HFFc6 (cell line): ENCODE results near the gene DIDO1. TPM values are rescaled to one million over a fixed set of nuclear protein-coding genes. Genes with fewer than 3 reads are reported as not detected.

Experiments used
- DNase-seq: peaks from one replicate; pipeline ENCODE4 v3.0.0-alpha.2; 2018
- H3K27ac Mint-ChIP-seq: 2 replicates; pipeline ENCODE4 v1.8.0; 2020; ENCODE audit warnings: mild to moderate bottlenecking, mixed read lengths
- H3K27me3 Mint-ChIP-seq: 2 replicates; pipeline ENCODE4 v1.8.0; 2021; ENCODE audit warnings: mild to moderate bottlenecking, moderate library complexity, mixed read lengths; ENCODE audit not compliant: insufficient read depth
- H3K36me3 Mint-ChIP-seq: 2 replicates; pipeline ENCODE4 v1.8.0; 2021; ENCODE audit warnings: low read depth, mixed read lengths
- H3K4me1 Mint-ChIP-seq: 2 replicates; pipeline ENCODE4 v1.8.0; 2020; ENCODE audit warnings: low read depth, mixed read lengths
- H3K4me3 Mint-ChIP-seq: 2 replicates; pipeline ENCODE4 v1.8.0; 2020; ENCODE audit warnings: mild to moderate bottlenecking, moderate library complexity, mixed read lengths
- H3K9me3 Mint-ChIP-seq: 2 replicates; pipeline ENCODE4 v1.8.0; 2020; ENCODE audit warnings: mild to moderate bottlenecking, mixed read lengths
- total RNA-seq, 6 experiments: library from RNA; stranded (reverse); fragmentation: NEBNext Ultra II Directional; extraction: Animal tissue kit (Norgen Biotek cat#: 25700); gene quantifications; 2 replicates in 1 of 6; 3 replicates in 5 of 6; pipeline ENCODE4 v1.2.3, GENCODE V29; 2021
- TF ChIP-seq, protein P1 (sequence below): fragments of 200-600 bp; sonication (generic); IDR thresholded peaks from 2 replicates; pipeline ENCODE4 v1.5.0; 2021; ENCODE audit warnings: antibody characterized with exemption, mild to moderate bottlenecking

Gene DIDO1
- total RNA-seq, 6 experiments from 2014 or later: 31.9 to 36.1 (median 34.8) TPM

DNA sequence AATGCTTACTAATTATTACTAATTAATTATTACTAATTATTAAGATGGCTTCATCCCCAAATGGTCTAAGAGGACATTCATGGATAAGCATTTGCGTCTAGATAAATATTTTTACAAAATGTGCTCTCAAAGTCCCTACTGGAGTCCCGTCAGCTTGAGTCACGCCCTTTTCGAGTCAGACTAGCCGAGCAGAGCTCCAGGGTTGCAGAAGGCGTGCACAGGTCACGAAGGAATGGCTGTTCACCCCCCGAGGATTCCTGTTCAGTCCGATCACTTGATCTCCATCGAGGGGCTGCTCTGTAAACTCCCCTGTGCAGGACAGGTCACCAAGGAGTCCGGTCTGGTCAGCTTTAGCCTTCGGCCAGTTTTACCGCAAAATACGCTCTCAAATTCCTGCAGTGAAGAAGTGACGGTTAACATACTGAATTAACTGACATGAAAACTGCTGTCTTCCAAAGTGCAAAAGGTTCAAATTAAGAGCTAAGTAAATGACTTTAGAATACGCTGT, 84.5 kb downstream of the DIDO1 start:
- Mint-ChIP-seq H3K27ac (no peak overlapping the region), H3K36me3 (peaks cover 25% of the 10 kb centered on the region), H3K4me3 (no peak overlapping the region), H3K27me3 (peaks cover 3% of the 10 kb centered on the region; the same call in 1 of the 2 replicates), H3K9me3 (no peaks in the 10 kb centered on the region), H3K4me1 (peaks cover 7% of the 10 kb centered on the region)
- TF ChIP-seq, protein P1, sequence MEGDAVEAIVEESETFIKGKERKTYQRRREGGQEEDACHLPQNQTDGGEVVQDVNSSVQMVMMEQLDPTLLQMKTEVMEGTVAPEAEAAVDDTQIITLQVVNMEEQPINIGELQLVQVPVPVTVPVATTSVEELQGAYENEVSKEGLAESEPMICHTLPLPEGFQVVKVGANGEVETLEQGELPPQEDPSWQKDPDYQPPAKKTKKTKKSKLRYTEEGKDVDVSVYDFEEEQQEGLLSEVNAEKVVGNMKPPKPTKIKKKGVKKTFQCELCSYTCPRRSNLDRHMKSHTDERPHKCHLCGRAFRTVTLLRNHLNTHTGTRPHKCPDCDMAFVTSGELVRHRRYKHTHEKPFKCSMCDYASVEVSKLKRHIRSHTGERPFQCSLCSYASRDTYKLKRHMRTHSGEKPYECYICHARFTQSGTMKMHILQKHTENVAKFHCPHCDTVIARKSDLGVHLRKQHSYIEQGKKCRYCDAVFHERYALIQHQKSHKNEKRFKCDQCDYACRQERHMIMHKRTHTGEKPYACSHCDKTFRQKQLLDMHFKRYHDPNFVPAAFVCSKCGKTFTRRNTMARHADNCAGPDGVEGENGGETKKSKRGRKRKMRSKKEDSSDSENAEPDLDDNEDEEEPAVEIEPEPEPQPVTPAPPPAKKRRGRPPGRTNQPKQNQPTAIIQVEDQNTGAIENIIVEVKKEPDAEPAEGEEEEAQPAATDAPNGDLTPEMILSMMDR: no peak
- no peak for DNase-seq

DNA sequence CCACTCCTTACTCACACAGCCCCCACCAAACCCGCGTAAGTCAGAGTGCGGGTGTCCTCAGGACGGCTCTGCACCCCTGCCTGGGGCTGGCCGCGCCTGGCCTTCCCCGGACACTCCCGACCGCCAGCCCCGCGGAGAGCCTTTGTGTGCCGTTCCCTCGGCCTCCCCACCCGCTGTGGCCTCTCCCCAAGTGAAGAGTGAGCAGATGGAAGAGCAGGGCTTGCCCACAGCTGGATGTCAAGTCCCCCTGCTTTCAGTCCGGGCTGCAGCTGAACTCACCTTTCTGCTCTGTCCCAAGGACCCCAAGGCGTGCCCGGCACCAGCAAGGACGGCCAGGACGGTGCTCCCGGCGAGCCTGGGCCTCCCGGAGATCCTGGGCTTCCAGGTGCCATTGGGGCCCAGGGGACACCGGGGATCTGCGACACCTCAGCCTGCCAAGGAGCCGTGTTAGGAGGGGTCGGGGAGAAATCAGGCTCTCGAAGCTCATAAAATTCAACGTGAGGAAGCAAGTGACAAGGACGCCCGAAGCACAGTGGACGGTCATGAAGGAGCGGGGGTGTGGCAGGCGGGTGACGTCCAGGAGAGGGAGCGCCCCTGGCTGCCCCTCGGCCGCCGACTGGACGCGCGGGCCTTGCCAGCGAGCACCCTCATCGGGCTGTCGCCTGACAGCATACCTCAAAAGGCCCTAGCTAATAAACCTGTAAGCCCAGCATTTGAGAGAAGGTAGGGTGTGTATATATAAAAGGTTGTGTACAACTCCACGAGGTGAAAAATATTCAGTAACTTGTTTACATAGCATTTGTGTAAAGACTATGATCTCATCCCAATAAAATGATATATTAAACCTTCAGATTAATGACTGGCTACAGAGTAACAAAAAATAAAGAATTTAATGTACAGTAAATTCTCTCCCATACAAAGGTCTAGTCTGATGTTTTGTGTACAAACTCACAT, 85.8 kb downstream of the DIDO1 start:
- H3K27me3 Mint-ChIP-seq: peaks cover 3% of the 10 kb centered on the region; the same call in 1 of the 2 replicates
- H3K4me1 Mint-ChIP-seq: peaks cover 7% of the 10 kb centered on the region
- no peak overlapping the region for H3K27ac Mint-ChIP-seq
- no peaks in the 10 kb centered on the region for H3K9me3 Mint-ChIP-seq
- H3K36me3 Mint-ChIP-seq: peaks cover 16% of the 10 kb centered on the region
- no peak for DNase-seq
- H3K4me3 Mint-ChIP-seq: no peak overlapping the region
- TF ChIP-seq, protein P1: no peak

DNA sequence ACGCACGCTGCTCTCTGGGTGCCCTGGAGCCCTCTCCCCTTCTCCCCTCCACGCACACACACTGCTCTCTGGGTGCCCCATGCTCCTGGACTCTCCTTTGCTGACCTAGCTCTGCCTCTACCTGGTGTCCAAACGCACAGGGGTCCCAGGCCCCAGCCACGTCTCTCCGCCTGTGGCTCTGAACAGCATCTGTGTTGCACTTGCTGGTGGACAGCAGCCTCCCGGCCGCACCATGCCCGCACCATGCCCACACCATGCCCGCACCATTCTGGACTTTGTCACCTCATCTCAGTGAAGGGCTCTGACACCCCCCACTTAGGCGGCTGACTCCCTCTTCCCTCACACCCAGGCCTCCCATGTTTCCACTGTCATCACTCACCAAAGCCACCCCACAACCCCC, 86.5 kb downstream of the DIDO1 start:
- DNase-seq: no peak
- Mint-ChIP-seq H3K4me1 (peaks cover 7% of the 10 kb centered on the region), H3K9me3 (no peaks in the 10 kb centered on the region), H3K36me3 (peaks cover 13% of the 10 kb centered on the region), H3K27me3 (peaks cover 5% of the 10 kb centered on the region; the same call in 1 of the 2 replicates), H3K4me3 (no peak overlapping the region), H3K27ac (no peak overlapping the region)
- TF ChIP-seq, protein P1: no peak

DNA sequence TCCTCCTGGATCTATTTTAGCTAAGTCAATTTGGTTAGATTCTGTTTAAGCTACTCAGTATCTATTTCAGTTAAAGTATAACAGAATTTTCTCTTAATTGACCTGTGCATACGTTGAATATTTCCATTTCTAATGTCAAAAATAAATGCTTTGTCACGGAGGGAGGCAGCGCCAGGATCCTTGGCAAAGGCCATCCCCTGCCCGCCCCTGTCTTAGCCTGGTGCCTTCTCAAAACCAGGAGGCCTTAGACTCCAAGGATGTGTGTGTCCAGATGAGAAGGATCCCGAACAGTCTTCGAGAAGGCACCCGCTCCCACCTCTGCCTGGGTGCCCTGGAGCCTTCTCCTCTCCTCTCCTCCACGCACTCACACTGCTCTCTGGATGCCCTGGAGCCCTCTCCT, 87.0 kb downstream of the DIDO1 start:
- Mint-ChIP-seq H3K9me3 (no peaks in the 10 kb centered on the region), H3K27me3 (peaks cover 7% of the 10 kb centered on the region; the same call in 1 of the 2 replicates), H3K27ac (no peak overlapping the region), H3K4me3 (no peak overlapping the region), H3K36me3 (peaks cover 12% of the 10 kb centered on the region), H3K4me1 (peaks cover 7% of the 10 kb centered on the region)
- no peak for DNase-seq
- TF ChIP-seq, protein P1: no peak

DNA sequence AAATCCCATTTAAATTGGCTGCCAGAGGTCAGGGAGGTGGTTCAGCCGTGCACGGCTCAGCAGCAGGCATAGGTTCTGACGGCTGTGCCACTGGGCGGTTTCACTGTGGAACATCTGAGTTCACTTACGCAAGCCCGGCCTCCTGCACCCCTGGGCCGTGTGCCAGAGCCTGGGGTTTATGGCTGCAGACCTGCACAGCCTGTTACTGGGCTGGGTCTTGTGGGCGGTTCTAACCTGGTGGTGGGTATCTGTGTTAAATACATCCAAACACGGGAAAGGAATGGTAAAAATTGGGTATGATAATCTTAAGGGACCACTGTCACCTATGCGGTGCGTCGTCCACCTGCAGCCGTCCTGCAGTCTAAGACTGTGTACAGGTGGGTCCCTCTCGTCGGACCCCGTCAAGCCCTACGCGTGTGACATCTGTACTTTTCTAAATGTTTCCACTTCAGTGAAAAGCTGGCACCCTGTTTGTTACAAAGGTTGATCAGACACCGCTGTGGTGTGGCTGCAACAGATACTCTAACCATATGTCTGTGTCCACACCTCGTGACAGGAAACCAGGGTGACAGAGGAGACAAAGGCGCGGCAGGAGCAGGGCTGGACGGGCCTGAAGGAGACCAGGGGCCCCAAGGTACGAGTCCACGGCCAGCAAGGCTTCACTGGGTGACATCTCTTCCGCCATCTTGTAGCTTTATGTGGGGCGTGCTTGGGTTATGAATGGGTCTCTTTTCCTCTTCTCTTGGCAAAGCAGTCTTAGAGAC, 88.0 kb downstream of the DIDO1 start:
- H3K36me3 Mint-ChIP-seq: peaks cover 5% of the 10 kb centered on the region; the same call in 1 of the 2 replicates
- no peak overlapping the region; the same call in 1 of the 2 replicates for H3K27ac Mint-ChIP-seq

More for the DNA sequence above, 88.0 kb downstream of the DIDO1 start:
- no peaks in the 10 kb centered on the region; the same call in 1 of the 2 replicates for H3K4me1 Mint-ChIP-seq
- TF ChIP-seq, protein P1: no peak
- no peak for DNase-seq
- H3K4me3 Mint-ChIP-seq: no peak overlapping the region
- H3K27me3 Mint-ChIP-seq: peaks cover 7% of the 10 kb centered on the region; the same call in 1 of the 2 replicates
- no peaks in the 10 kb centered on the region for H3K9me3 Mint-ChIP-seq
